GM12878 (cell line): ENCODE measurements around the gene CFAP299. TPM values are rescaled to one million over a fixed set of nuclear protein-coding genes. Genes with fewer than 3 reads are reported as not detected.

Source experiments
- CEBPB ChIP-seq, 2 experiments: fragments of 150-350 bp in 1 of 2; IDR thresholded peaks; 2 replicates each; pipeline ENCODE4 v1.6.1; 2012 to 2014; ENCODE audit warnings: low read depth in 2 of 2, low read length in 2 of 2, borderline replicate concordance in 1 of 2, inconsistent platforms in 1 of 2
- CUX1 ChIP-seq: IDR thresholded peaks from 2 replicates; pipeline ENCODE4 v1.6.1; 2012; ENCODE audit warnings: improper control_type of control experiment, low read depth, low read length; ENCODE audit not compliant: insufficient replicate concordance
- HCFC1 ChIP-seq: fragments of 150-350 bp; IDR thresholded peaks from 2 replicates; pipeline ENCODE4 v1.6.1; 2014; ENCODE audit warnings: low read length
- HDAC6 ChIP-seq: fragments of 200-600 bp; sonication (generic); IDR thresholded peaks from one replicate; pipeline ENCODE4 v1.8.0; 2017; ENCODE audit warnings: antibody characterized with exemption; ENCODE audit not compliant: unreplicated experiment
- POLR2AphosphoS2 ChIP-seq: IDR thresholded peaks from 2 replicates; pipeline ENCODE4 v1.6.1; 2011; ENCODE audit warnings: low read depth, mild to moderate bottlenecking, low read length, improper control_type of control experiment, moderate library complexity
- STAT3 ChIP-seq: IDR thresholded peaks from 2 replicates; pipeline ENCODE4 v1.6.1; 2011; ENCODE audit warnings: low read depth, low read length, improper control_type of control experiment
- ZNF687 ChIP-seq: fragments of 450-650 bp; IDR thresholded peaks from 2 replicates; pipeline ENCODE4 v1.6.1; 2017; ENCODE audit warnings: mild to moderate bottlenecking, moderate library complexity
- polyA plus RNA-seq, 11 experiments: library from polyadenylated mRNA; depleted of rRNA in 4 of 11; unstranded in 6 of 11; stranded (reverse) in 5 of 11; fragments of >200 nt; fragmentation: Nextera tagmentation in 4 of 11; fragmentation: Illumina TruSeq in 1 of 11; extraction: Ambion mirVana in 4 of 11; extraction: Trizol in 1 of 11; gene quantifications; 1 replicate in 1 of 11; 2 replicates in 10 of 11; pipeline versions ENCODE4 v1.2.1 to v1.2.3, GENCODE V29; 2011 to 2016; ENCODE audit warnings: inconsistent platforms in 2 of 11, missing spikeins in 2 of 11, low read depth in 1 of 11
- total RNA-seq, 4 experiments: library from RNA; depleted of rRNA in 3 of 4; stranded (reverse); fragments of >200 nt in 3 of 4; fragmentation: Illumina TruSeq in 1 of 4; extraction: Trizol in 1 of 4; gene quantifications; 2 replicates each; pipeline versions ENCODE4 v1.2.1 to v1.2.3, GENCODE V29; 2013 to 2021
- TF ChIP-seq, protein P1 (sequence below): fragments of 450-650 bp; IDR thresholded peaks from 2 replicates; pipeline ENCODE4 v1.6.1; 2018; ENCODE audit warnings: mild to moderate bottlenecking, low read depth, moderate library complexity; ENCODE audit not compliant: partially characterized antibody

Gene CFAP299
- total and polyA plus RNA-seq, 10 of the 15 experiments (the other 5 are each of a cell fraction or from before 2014, with no cell fraction given), result 0.06 to 0.34 TPM; not detected in 8

- no peak for TF ChIP-seq ZNF687
- no peak for TF ChIP-seq STAT3
- TF ChIP-seq HDAC6, result no peak
- no peak for TF ChIP-seq CUX1
- TF ChIP-seq POLR2AphosphoS2, result no peak
- TF ChIP-seq CEBPB (IDR thresholded peaks at IDR 0.05; ENCODE audit: borderline replicate concordance in 1 of 2, low read depth in 2 of 2, low read length in 2 of 2), result no peak
- TF ChIP-seq HCFC1, result no peak
- TF ChIP-seq, protein P1, sequence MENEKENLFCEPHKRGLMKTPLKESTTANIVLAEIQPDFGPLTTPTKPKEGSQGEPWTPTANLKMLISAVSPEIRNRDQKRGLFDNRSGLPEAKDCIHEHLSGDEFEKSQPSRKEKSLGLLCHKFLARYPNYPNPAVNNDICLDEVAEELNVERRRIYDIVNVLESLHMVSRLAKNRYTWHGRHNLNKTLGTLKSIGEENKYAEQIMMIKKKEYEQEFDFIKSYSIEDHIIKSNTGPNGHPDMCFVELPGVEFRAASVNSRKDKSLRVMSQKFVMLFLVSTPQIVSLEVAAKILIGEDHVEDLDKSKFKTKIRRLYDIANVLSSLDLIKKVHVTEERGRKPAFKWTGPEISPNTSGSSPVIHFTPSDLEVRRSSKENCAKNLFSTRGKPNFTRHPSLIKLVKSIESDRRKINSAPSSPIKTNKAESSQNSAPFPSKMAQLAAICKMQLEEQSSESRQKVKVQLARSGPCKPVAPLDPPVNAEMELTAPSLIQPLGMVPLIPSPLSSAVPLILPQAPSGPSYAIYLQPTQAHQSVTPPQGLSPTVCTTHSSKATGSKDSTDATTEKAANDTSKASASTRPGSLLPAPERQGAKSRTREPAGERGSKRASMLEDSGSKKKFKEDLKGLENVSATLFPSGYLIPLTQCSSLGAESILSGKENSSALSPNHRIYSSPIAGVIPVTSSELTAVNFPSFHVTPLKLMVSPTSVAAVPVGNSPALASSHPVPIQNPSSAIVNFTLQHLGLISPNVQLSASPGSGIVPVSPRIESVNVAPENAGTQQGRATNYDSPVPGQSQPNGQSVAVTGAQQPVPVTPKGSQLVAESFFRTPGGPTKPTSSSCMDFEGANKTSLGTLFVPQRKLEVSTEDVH, result no peak
Observed at GRCh38 chr4:80367737-80368136, 32.2 kb downstream of the CFAP299 start (continued).
